ENCODE data around the gene ITK.
"Not testable (repeated sequence)": the region's sequence is repeated elsewhere in the genome, so short reads cannot be mapped to it uniquely, and the experiment has no call there.

The ITK gene

DNA sequence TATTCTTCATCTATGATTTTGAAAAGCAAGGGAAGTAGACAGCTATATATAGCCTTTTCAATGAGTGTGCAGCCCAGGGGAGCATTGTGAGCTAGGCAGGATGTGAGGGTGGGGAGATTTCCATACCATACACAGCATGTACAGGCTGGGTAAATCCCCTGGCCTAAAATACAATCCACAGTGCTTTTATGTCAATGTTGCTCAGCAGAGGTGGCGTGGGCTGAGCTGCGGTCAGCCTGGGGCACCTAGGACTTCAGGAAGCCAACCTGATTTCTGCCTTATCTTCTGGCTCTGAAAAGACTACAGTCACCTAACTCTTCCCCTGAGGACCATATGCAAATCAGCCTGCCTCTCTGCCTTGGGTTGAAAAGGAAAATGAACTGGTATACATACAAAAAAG, 8.2 kb upstream of the ITK start:
- DNase-seq, result no peak

DNA sequence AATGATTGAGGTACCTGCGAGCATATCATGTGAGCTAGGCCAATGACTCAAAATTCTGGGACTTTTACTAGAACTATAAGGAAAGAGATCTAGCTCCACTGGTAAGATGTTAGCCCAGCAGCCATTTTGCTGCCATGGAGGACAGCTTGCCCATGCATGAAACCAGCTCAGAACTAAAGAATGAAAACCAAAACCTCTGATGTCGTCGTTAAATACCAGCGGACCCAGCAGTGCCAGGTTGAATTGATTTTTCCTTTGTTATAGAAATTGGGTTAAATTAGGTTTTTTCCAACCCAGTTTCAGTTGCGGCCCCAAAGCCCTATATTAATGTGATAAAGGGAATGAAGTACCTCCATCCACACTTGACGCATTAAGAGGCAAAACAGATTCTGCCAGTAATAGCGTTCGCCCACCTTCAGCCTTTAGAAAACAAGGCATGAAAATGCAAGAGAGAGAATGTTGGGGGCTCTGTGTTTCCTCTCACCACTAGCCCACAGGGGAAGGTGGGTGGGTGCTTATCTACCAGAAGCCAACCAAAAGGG, 5.5 kb upstream of the ITK start:
- no peak for DNase-seq

GRCh38 chr5:157177953-157178352, 2.7 kb upstream of the ITK start:
- no peak for DNase-seq

DNA sequence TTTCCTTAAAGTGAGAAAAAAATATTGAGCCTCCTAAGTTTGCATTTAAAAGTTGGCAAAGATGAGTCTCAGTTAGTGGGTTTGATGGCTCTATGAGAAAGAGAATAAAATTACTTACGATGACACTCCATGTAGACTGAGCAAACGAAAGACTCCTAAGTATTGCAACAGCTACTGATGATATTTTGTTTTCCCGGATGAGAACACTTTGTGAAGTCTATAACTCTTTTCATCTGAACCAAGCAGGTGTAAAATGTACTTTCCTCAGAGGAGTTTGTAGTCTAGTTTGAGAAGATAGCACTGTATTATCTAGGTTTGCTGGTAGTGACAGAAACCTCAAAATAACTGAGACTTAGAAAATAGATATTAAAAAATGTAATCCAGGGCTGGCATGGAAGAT, 1.7 kb upstream of the ITK start:
- no peak for DNase-seq

- DNase-seq, result no peak
These were observed 1.6 kb downstream of the ITK start for GRCh38 chr5:157182143-157182757.

- no peak for DNase-seq
These were observed 3.6 kb downstream of the ITK start for GRCh38 chr5:157184117-157184670.

DNA sequence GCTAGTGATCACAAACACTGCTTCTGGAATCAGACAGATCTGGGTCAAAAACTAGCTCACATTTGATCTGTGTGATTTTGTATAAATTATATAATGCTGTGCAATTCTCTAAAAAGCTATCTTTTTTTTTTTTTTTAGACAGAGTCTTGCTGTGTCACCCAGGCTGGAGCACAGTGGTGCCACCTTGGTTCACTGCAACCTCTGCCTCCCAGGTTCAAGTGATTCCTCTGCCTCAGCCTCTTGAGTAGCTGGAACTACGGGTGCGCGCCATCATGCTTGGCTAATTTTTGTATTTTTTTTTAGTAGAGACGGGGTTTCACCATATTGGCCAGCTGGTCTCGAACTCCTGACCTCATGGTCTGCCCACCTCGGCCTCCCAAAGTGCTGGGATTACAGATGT, 4.5 kb downstream of the ITK start:
- DNase-seq, result not testable (repeated sequence)

DNA sequence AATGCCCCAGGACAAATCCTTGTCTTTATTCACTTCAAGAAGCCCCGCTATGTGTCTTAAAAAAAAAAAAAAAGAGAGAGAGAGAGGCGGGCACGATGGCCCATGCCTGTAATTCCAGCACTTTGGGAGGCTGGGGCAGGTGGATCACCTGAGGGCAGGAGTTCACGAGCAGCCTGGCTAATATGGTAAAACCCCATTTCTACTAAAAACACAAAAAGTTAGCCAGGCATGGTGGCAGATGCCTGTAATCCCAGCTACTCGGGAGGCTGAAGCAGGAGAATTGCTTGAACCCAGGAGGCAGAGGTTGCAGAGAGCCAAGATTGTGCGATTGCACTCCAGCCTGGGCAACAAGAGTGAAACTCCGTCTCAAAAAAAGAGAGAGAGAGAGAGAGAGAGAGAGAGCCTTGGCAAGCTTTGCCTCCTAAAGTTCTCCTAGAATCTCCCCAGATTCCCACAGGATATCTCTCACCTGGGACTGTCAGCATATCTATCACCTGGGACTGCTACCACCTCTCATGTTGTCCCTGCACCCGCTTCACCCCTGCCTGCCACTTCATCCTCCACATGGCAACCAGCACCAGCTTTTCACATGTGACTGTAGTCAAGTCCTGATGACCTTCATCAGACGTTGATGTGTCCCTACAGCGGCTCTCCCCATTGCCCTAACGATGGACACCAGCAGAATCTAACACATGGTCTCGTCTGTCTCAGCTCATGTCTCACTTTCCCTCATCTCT, 5.8 kb downstream of the ITK start:
- DNase-seq, result no peak

GRCh38 chr5:157187046-157187754, 6.6 kb downstream of the ITK start:
- no peak for DNase-seq

DNA sequence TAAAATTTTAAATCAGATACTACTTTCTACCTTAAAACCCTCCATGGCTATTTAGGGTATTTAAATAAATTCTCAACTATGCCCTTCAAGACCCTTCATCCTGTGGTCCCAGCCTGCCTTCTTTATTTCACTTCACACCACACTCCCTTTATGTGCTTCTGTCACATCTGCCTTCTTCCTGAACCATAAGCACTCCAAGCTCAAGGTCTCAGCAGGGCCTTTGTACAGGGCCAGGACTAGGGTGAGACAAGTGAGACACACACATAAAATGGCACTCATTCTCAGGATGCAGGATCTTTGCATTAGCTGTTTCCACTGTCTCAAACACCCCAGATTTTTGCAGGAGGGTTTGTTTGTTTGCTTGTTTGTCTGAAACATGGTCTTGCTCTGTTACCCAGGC, 7.6 kb downstream of the ITK start:
- DNase-seq, result no peak

DNA sequence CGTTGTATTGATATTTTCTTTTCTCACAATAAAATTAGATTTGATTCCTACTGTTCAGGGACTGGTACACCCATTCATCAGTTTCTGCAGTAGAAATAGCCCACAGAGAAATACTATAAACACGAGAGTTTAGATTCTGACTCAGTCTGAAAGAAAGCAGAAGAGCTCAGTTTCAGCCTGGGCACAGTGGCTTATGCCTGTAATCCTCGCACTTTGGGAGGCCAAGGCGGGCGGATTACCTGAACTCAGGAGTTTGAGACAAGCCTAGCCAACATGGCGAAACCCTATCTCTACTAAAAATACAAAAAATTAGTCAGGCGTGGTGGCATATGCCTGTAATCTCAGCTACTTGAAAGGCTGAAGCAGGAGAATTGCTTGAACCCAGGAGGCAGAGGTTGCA, 8.6 kb downstream of the ITK start:
- DNase-seq, result no peak

DNA sequence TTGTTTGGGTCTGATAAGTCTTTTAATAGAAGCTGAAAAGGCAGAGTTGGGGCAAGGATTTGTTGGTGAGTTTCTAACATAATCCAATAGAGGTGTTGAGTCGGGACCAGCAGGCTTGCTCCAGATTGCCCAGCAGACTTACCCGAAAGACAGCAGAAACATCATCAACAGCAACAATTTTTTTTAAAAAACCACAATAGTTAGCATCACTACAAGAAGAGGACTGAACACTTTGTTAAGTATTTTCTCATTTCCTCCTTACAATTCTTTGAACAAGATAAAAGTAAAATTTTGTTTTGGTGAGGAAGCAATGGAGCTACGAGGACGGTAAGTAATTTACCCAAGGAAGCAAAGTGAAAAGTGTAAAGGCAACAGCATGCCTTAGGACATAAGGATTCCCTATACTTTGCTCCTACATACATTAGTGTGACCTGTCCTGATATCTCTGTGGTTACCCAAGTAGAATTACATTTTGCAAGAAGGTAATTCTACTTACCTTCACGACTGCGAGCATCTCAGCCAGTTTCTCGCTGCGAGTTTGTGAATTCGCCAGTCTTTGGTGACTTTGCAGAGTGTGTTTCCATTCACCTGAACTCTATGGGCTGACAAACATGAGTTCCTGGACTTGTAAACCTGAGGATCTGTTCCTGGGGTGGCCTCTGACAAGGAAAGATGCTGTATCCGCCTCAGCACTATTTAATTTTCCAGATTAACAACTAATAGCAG, 13.2 kb downstream of the ITK start:
- no peak for DNase-seq

GRCh38 chr5:157196045-157196444, 15.4 kb downstream of the ITK start:
- DNase-seq, result no peak

GRCh38 chr5:157197086-157197485, 16.4 kb downstream of the ITK start:
- no peak for DNase-seq

- no peak for DNase-seq
These were observed 17.8 kb downstream of the ITK start for GRCh38 chr5:157198277-157198986.

DNA sequence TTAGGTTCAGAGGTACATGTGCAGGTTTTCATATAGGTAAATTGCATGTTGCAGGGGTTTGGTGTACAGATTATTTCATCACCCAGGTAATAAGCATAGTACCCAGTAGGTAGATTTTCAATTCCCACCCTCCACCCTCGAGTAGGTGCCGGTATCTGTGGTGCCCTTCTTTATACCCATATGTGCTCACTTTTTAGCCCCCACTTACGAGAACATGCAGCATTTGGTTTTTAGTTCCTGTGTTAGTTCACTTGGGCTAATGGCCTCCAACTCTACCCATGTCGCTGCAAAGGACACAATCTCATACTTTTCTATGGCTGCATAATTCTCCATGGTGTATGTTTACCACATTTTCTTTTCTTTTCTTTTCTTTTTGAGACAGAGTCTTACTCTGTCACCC, 21.2 kb downstream of the ITK start:
- no peak for DNase-seq

- no peak for DNase-seq
These were observed 22.8 kb downstream of the ITK start for GRCh38 chr5:157203417-157203816.

DNA sequence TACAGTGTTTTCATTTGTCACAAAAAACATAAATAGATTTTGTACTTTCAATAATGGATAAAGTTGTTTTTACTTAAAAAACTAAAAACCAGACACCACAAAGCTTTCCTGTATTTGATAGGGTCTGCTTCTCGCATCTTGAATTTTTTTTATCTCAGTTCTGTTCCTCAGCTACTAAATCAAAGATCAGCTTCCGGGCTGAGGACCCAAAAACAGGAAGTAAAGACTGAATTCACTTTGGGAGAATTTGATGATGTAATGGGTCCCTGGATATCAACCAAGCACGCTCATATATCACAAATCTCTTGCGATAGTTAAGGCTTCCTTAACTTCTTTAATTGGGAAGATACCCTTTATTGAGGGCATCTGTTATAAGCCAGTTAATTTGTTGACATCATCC, 24.1 kb downstream of the ITK start:
- no peak for DNase-seq

DNA sequence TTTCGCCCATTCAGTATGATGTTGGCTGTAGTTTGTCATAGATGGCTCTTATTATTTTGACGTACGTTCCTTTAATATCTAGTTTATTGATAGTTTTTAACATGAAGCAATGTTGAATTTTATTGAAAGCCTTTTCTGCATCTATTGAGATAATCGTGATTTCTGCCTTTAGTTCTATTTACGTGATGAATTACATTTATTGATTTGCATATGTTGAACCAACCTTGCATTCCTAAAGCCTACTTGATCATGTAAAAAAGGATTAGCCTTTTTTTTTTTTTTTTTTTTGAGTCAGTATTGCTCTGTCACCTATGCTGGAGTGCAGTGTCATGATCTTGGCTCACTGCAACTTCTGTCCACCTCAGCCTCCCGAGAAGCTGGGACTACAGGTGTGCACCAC, 25.1 kb downstream of the ITK start:
- no peak for DNase-seq

GRCh38 chr5:157210652-157211051, 30.0 kb downstream of the ITK start:
- DNase-seq, result not testable (repeated sequence)

DNA sequence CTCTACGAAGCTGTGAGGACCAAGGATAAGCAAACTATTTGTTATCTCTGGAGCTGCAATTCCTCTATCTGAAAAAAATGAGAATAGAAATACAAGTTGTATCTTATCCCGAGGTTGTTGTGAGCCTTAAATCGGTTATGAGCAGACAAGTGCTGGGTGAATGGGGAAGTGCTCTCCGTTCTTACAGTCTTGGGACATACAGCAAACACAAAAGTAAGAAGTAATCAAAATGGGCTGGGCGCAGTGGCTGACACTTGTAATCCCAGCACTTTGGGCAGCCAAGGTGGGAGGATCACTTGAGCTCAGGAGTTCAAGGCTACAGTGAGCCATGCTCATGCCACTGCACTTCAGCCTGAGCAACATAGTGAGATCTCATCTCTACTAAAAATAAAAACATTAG, 31.7 kb downstream of the ITK start:
- DNase-seq, result no peak

- DNase-seq, result no peak
These were observed 33.0 kb downstream of the ITK start for GRCh38 chr5:157213527-157214243.

All from NCI-H2029 treated with DMSO at 0.1 percent for 48 hours (cell line).